Measurements from ENCODE around the gene KLRF2. TPM values are rescaled to one million over a fixed set of nuclear protein-coding genes. Genes with fewer than 3 reads are reported as not detected.

Gene KLRF2
- polyA plus RNA-seq, 2 of the 4 experiments (the other 2 are of a cell fraction): not detected

GRCh38 chr12:9922429-9922828 is 41.1 kb downstream of the KLRF2 start:
- WGBS (ENCODE audit: missing lambda C conversion rate): 17% methylated on average over 1 of the region's 1 CpG

GRCh38 chr12:9925705-9926393 is 44.6 kb downstream of the KLRF2 start:
- DNase-seq (ENCODE audit: low read depth in 1 of 2, low spot score in 1 of 2) (peak; percentile 18 to 50), ATAC-seq (peak; percentile 74 to 78; a peak in 5 of 6 replicates), FAIRE-seq (no peak)
- peak overlapping the region; percentile 47; the same call in 2 of the 3 replicates for H3K4me2 ChIP-seq
- 14% methylated on average over 5 of the region's 5 CpGs for WGBS (ENCODE audit: missing lambda C conversion rate)
- no peak overlapping the region for H3K27ac ChIP-seq
- ChIA-PET POLR2A (no interaction called here), CTCF (interaction anchor here (0.8 to 2.7 kb wide), 6 partner anchors 14 to 183 kb away, joined by 3 to 18 read pairs (median 4); no protein-coding TSS in a partner anchor)
- H3K4me1 ChIP-seq: no peaks in the 10 kb centered on the region
- H3K9me3 ChIP-seq: no peaks in the 10 kb centered on the region
- no peak overlapping the region for H3K4me3 ChIP-seq
- TF ChIP-seq EHMT2 (IDR thresholded peaks at IDR 0.05; ENCODE audit: low read depth) (no peak), E2F6 (IDR thresholded peaks at IDR 0.05; ENCODE audit: borderline replicate concordance, low read depth) (no peak), SMC3 (IDR thresholded peaks at IDR 0.05) (peak; percentile 80), RAD21 (conservative IDR thresholded peaks at IDR 0.05 in 1 of 2, IDR thresholded peaks at IDR 0.05 in 1 of 2) (peak; percentile 52 to 57), EHF (CRISPR knock-in tag; IDR thresholded peaks at IDR 0.05) (no peak), CTCF (IDR thresholded peaks at IDR 0.05) (peak; percentile 70)

More at GRCh38 chr12:9922429-9922828, 41.1 kb downstream of the KLRF2 start:
- H3K27ac ChIP-seq: no peak overlapping the region
- ChIA-PET CTCF (interaction anchor here (0.9 to 1.0 kb wide), 2 partner anchors 109 to 172 kb away, joined by 3 read pairs; no protein-coding TSS in a partner anchor), POLR2A (no interaction called here)
- H3K4me2 ChIP-seq: no peak overlapping the region
- DNase-seq (ENCODE audit: low read depth in 1 of 2, low spot score in 1 of 2) (no peak), ATAC-seq (no peak), FAIRE-seq (no peak)
- no peaks in the 10 kb centered on the region for H3K9me3 ChIP-seq
- no peaks in the 10 kb centered on the region for H3K4me1 ChIP-seq
- TF ChIP-seq JUNB (IDR thresholded peaks at IDR 0.05): no peak
- no peak for TF ChIP-seq TP53 (CRISPR knock-in tag; IDR thresholded peaks at IDR 0.05)
- TF ChIP-seq CBX2 (IDR thresholded peaks at IDR 0.05; ENCODE audit: borderline replicate concordance, low read depth): no peak
- H3K4me3 ChIP-seq: no peak overlapping the region

GRCh38 chr12:9926876-9927275 is 45.6 kb downstream of the KLRF2 start:
- FAIRE-seq (no peak), DNase-seq (ENCODE audit: low read depth in 1 of 2, low spot score in 1 of 2) (no peak), ATAC-seq (no peak)
- ChIA-PET CTCF (interaction anchor here (0.9 to 2.7 kb wide), 5 partner anchors 22 to 184 kb away, joined by 4 to 10 read pairs (median 4); no protein-coding TSS in a partner anchor), POLR2A (no interaction called here)
- no peak overlapping the region for H3K4me2 ChIP-seq
- no peaks in the 10 kb centered on the region for H3K9me3 ChIP-seq
- 15% methylated on average over 3 of the region's 3 CpGs for WGBS (ENCODE audit: missing lambda C conversion rate)
- H3K4me3 ChIP-seq: no peak overlapping the region
- H3K4me1 ChIP-seq: no peaks in the 10 kb centered on the region
- TF ChIP-seq JUN (IDR thresholded peaks at IDR 0.05) (no peak), CHD4 (IDR thresholded peaks at IDR 0.05; ENCODE audit: borderline replicate concordance) (no peak), SREBF2 (IDR thresholded peaks at IDR 0.05) (no peak), PBX3 (IDR thresholded peaks at IDR 0.05) (no peak), RARB (CRISPR knock-in tag; IDR thresholded peaks at IDR 0.05) (no peak), ATOH8 (CRISPR knock-in tag; IDR thresholded peaks at IDR 0.05; ENCODE audit: low read depth) (no peak), EHMT2 (IDR thresholded peaks at IDR 0.05; ENCODE audit: low read depth) (no peak), RFX5 (IDR thresholded peaks at IDR 0.05) (no peak), RCOR1 (IDR thresholded peaks at IDR 0.05; ENCODE audit: low read depth, low read length) (no peak), NPAS2 (CRISPR knock-in tag; IDR thresholded peaks at IDR 0.05; ENCODE audit: borderline replicate concordance) (no peak), HDAC2 (IDR thresholded peaks at IDR 0.05) (no peak), HOXB5 (CRISPR knock-in tag; IDR thresholded peaks at IDR 0.05) (no peak), NFE2L2 (conservative IDR thresholded peaks at IDR 0.05; ENCODE audit: low read length) (no peak)
- no peak overlapping the region for H3K27ac ChIP-seq
